ENCODE measurements around the gene OPN1MW.
"Not testable (repeated sequence)": the region's sequence is repeated elsewhere in the genome, so short reads cannot be mapped to it uniquely, and the experiment has no call there.

OPN1MW gene

DNA sequence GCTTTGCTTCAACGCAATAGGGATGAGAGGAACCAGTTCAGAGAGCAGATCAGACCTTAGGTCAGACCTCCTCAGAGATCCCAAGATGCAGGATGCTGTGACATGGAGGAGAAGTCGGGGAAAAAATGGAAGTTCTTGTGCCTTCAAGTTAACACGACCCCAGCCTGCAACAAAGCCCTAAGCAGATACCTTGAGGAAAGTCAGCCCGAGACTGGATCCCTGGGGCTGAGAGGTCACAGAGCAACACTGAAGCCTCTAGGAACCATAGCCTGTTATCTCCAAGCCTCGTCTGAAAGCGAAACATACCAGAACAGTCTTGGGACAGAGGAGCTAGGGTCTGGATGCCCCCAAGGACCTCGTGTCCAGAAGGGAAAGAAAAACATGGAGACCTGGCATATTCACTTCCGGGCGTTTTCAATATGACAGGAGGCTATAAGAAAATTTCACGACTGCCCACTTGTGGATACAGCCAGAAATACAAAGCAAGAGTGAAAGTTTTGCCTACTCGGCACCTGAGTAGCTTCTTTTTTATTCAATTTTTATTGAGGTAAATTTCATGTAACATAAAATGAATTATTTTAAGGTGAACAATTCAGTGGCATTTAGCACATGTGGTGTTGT is 56.7 kb downstream of the OPN1MW start:
- not testable (repeated sequence) for H3K36me3 ChIP-seq (ENCODE audit: insufficient read depth, low read length); H3K4me1 ChIP-seq (ENCODE audit: insufficient read depth, low read length); H3K9me3 ChIP-seq (ENCODE audit: control insufficient read depth, insufficient read depth, low read length); H3K9ac ChIP-seq (ENCODE audit: low read depth, low read length)

DNA sequence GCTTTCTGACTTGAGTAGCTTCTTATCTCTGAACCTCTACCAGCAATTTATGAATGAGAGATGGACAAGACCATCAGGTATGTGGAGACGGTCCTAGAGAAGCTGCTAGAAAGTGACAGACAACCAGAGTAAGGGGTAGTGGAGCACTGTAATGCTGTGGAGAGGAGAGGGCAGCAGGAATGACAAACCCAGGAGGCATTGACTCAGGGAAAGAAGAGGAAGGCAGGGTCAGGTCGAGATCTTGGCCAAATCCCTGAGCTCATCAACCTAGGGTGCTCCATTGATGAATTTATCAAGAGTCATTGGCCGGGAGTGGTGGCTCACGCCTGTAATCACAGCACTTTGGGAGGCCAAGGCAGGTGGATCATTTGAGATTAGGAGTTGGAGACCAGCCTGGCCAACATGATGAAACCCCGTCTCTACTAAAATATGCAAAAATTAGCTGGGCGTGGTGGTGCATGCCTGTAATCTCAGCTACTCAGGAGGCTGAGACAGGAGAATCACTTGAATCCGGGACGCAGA is 57.6 kb downstream of the OPN1MW start:
- not testable (repeated sequence) for H3K9me3 ChIP-seq (ENCODE audit: control insufficient read depth, insufficient read depth, low read length); H3K36me3 ChIP-seq (ENCODE audit: insufficient read depth, low read length); H3K9ac ChIP-seq (ENCODE audit: low read depth, low read length); H3K4me1 ChIP-seq (ENCODE audit: insufficient read depth, low read length)
